ENCODE data around the gene NPB. TPM values are rescaled to one million over a fixed set of nuclear protein-coding genes. Genes with fewer than 3 reads are reported as not detected.

The NPB gene
- polyA plus RNA-seq, 1 donor: 0.39 TPM

- no peak for DNase-seq
- Histone ChIP-seq H3K4me3 (ENCODE audit: low read length) (no peak overlapping the region), H3K27me3 (ENCODE audit: control insufficient read depth, insufficient read depth, low read length) (peaks cover 8% of the 10 kb centered on the region), H3K9me3 (ENCODE audit: control insufficient read depth, low read depth, low read length) (peaks cover 6% of the 10 kb centered on the region), H3K36me3 (ENCODE audit: control insufficient read depth, insufficient read depth, low read length) (no peaks in the 10 kb centered on the region), H3K27ac (ENCODE audit: low read length) (no peak overlapping the region), H3K4me1 (ENCODE audit: control insufficient read depth, insufficient read depth, low read length) (peaks cover 8% of the 10 kb centered on the region)
- no CpG with 5 or more reads among the region's 15 CpGs for WGBS (ENCODE audit: insufficient coverage, low lambda C conversion rate)
Measured at GRCh38 chr17:81939218-81939617, 37.2 kb downstream of the NPB start.

DNA sequence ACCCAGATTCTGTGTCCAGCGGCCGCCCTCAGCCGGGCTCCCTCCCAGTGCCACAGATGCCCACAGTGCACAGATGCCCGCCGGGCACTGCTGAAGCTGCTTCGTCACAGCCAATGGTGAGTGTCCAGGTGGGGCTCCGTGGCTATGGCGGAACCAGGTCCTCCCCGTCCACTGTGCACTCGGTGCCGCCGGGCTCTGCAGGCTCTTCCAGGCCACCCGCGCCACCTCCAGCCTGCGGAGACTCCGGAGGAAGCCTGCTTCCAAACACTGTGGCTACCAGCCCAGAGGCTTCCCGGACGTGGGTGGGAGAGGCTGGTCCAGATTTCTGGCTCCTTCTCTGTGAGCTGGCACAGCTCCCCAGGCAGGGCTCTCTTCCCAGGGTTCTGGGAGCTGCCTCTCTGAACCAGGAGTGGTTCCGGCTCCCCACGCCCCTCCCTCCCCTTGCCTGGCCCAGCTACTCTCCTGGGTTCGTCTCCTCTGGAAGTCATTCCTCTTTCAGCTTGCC lies 37.9 kb downstream of the NPB start:
- Histone ChIP-seq H3K27ac (ENCODE audit: low read length) (no peak overlapping the region), H3K36me3 (ENCODE audit: control insufficient read depth, insufficient read depth, low read length) (no peaks in the 10 kb centered on the region), H3K4me1 (ENCODE audit: control insufficient read depth, insufficient read depth, low read length) (peaks cover 8% of the 10 kb centered on the region), H3K27me3 (ENCODE audit: control insufficient read depth, insufficient read depth, low read length) (peaks cover 8% of the 10 kb centered on the region), H3K9me3 (ENCODE audit: control insufficient read depth, low read depth, low read length) (peaks cover 6% of the 10 kb centered on the region), H3K4me3 (ENCODE audit: low read length) (no peak overlapping the region)
- no CpG with 5 or more reads among the region's 21 CpGs for WGBS (ENCODE audit: insufficient coverage, low lambda C conversion rate)
- no peak for DNase-seq

DNA sequence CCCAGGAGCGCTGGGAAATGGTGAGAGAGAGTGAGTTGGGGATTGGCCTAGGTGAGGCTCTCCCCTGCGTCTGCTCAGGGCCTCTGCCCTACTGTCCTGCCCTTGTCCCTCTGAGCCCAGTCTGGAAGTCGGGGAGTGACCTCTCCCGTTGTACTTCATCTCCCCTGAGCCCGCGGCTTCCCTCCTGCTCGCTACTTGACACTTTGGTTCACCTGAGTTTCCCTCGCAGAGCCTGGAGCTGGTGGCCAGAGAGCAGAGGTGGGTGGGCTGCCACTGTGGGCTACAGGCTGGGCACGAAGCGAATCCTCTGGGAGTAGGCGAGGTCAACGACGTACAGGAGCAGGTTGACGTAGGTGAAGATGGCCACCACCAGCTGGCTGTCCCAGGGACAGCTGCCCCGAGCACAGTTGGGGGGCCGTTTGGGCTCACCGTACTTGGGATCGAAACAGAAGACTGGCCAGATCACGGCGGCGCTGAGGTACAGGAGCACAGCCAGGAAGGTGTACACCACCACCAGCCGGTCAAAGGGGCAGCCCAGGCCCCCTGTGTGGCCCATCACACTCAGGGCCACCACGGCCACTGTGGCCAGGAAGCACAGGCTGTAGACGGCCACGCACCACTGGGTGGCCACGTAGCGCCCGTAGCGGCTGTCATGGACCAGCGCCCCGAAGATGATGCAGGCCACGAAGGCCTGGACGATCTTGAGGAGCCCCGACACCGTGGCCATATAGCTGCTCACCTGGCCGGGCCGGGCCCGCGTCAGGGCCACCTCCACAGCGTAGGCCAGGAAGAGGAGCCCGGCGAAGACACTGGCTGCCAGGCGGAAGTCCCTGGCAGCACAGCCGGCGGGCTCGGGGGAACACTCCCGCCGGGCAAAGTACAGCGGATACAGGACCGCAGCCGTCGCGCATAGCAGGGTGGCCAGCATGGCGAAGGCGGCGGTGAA lies 38.8 kb downstream of the NPB start:
- peaks cover 8% of the 10 kb centered on the region for H3K27me3 ChIP-seq (ENCODE audit: control insufficient read depth, insufficient read depth, low read length)
- WGBS (ENCODE audit: insufficient coverage, low lambda C conversion rate): no CpG with 5 or more reads among the region's 56 CpGs

GRCh38 chr17:81941484-81942166 lies 39.6 kb downstream of the NPB start:
- H3K27me3 ChIP-seq (ENCODE audit: control insufficient read depth, insufficient read depth, low read length): peaks cover 8% of the 10 kb centered on the region

More for the DNA sequence above, 38.8 kb downstream of the NPB start:
- DNase-seq: no peak
- Histone ChIP-seq H3K4me3 (ENCODE audit: low read length) (no peak overlapping the region), H3K27ac (ENCODE audit: low read length) (no peak overlapping the region), H3K36me3 (ENCODE audit: control insufficient read depth, insufficient read depth, low read length) (no peaks in the 10 kb centered on the region), H3K9me3 (ENCODE audit: control insufficient read depth, low read depth, low read length) (peaks cover 6% of the 10 kb centered on the region), H3K4me1 (ENCODE audit: control insufficient read depth, insufficient read depth, low read length) (peaks cover 8% of the 10 kb centered on the region)

DNA sequence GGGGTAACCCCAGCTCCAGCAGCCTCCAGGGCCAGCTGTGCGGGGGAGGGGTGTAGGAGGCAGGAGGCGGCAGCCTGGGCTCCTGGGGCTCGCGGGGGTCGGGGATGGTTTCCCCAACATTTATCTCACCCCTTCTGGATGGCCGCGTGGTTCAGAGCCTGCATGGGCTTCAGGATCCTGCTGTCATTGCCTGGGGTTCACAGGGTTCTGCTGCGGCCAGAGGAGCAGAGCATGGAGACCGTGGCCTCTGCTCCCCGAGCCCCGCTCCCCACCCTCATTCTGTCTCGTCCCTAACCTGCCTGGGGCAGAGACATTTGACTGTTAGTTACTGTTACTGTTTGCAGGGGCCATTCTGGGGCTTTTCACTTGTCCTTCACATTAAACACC lies 40.1 kb downstream of the NPB start:
- Histone ChIP-seq H3K9me3 (ENCODE audit: control insufficient read depth, low read depth, low read length) (peaks cover 6% of the 10 kb centered on the region), H3K27ac (ENCODE audit: low read length) (no peak overlapping the region), H3K4me1 (ENCODE audit: control insufficient read depth, insufficient read depth, low read length) (peaks cover 2% of the 10 kb centered on the region), H3K4me3 (ENCODE audit: low read length) (no peak overlapping the region), H3K27me3 (ENCODE audit: control insufficient read depth, insufficient read depth, low read length) (peaks cover 8% of the 10 kb centered on the region), H3K36me3 (ENCODE audit: control insufficient read depth, insufficient read depth, low read length) (no peaks in the 10 kb centered on the region)
- DNase-seq: no peak
- no CpG with 5 or more reads among the region's 12 CpGs for WGBS (ENCODE audit: insufficient coverage, low lambda C conversion rate)

More at GRCh38 chr17:81941484-81942166, 39.6 kb downstream of the NPB start:
- Histone ChIP-seq H3K4me1 (ENCODE audit: control insufficient read depth, insufficient read depth, low read length) (peaks cover 5% of the 10 kb centered on the region), H3K27ac (ENCODE audit: low read length) (no peak overlapping the region), H3K36me3 (ENCODE audit: control insufficient read depth, insufficient read depth, low read length) (no peaks in the 10 kb centered on the region), H3K4me3 (ENCODE audit: low read length) (no peak overlapping the region), H3K9me3 (ENCODE audit: control insufficient read depth, low read depth, low read length) (peaks cover 6% of the 10 kb centered on the region)
- 0% methylated on average over 1 of the region's 30 CpGs for WGBS (ENCODE audit: insufficient coverage, low lambda C conversion rate)
- DNase-seq: no peak

GRCh38 chr17:81944858-81945257 lies 42.8 kb downstream of the NPB start:
- peaks cover 8% of the 10 kb centered on the region for H3K27me3 ChIP-seq (ENCODE audit: control insufficient read depth, insufficient read depth, low read length)
- WGBS (ENCODE audit: insufficient coverage, low lambda C conversion rate): 100% methylated on average over 1 of the region's 9 CpGs

DNA sequence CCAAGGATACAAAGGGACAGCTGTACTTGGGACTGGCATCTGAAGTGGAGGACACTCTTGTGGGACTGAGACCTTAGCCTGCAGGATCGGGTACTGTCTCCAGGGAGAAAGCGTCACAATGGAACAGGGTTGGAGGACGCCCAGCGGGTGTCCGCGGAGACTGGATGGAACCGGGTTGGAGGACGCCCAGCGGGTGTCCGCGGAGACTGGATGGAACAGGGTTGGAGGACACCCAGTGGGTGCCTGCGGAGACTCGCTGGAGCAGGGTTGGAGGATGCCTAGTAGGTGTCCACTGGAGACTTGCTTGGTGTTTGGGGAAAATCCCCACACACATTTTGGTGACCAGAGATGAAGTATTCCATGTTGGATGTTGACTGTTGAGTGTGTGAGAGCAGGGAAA lies 45.2 kb downstream of the NPB start, which contains the start of gene MYADML2:
TSS of gene MYADML2 (minus strand) at position 45 of the 400 bp plus-strand sequence. CDS start 5,492 bp downstream, outside the sequence.
- H3K9me3 ChIP-seq (ENCODE audit: control insufficient read depth, low read depth, low read length): no peaks in the 10 kb centered on the region
- peaks cover 3% of the 10 kb centered on the region for H3K27me3 ChIP-seq (ENCODE audit: control insufficient read depth, insufficient read depth, low read length)
- WGBS (ENCODE audit: insufficient coverage, low lambda C conversion rate): no CpG with 5 or more reads among the region's 13 CpGs

More at GRCh38 chr17:81944858-81945257, 42.8 kb downstream of the NPB start:
- H3K9me3 ChIP-seq (ENCODE audit: control insufficient read depth, low read depth, low read length): peaks cover 6% of the 10 kb centered on the region
- no peak overlapping the region for H3K4me3 ChIP-seq (ENCODE audit: low read length)
- no peak for DNase-seq
- H3K4me1 ChIP-seq (ENCODE audit: control insufficient read depth, insufficient read depth, low read length): no peaks in the 10 kb centered on the region
- no peaks in the 10 kb centered on the region for H3K36me3 ChIP-seq (ENCODE audit: control insufficient read depth, insufficient read depth, low read length)
- no peak overlapping the region for H3K27ac ChIP-seq (ENCODE audit: low read length)

GRCh38 chr17:81948635-81949378 lies 46.8 kb downstream of the NPB start:
- no peaks in the 10 kb centered on the region for H3K9me3 ChIP-seq (ENCODE audit: control insufficient read depth, low read depth, low read length)
- DNase-seq: no peak
- H3K27me3 ChIP-seq (ENCODE audit: control insufficient read depth, insufficient read depth, low read length): peaks cover 5% of the 10 kb centered on the region
- no peak overlapping the region for H3K4me3 ChIP-seq (ENCODE audit: low read length)
- WGBS (ENCODE audit: insufficient coverage, low lambda C conversion rate): 100% methylated on average over 2 of the region's 17 CpGs
- no peaks in the 10 kb centered on the region for H3K4me1 ChIP-seq (ENCODE audit: control insufficient read depth, insufficient read depth, low read length)
- H3K36me3 ChIP-seq (ENCODE audit: control insufficient read depth, insufficient read depth, low read length): no peaks in the 10 kb centered on the region
- no peak overlapping the region for H3K27ac ChIP-seq (ENCODE audit: low read length)

More for the DNA sequence above, 45.2 kb downstream of the NPB start, which contains the start of gene MYADML2:
- no peaks in the 10 kb centered on the region for H3K4me1 ChIP-seq (ENCODE audit: control insufficient read depth, insufficient read depth, low read length)
- DNase-seq: no peak
- H3K36me3 ChIP-seq (ENCODE audit: control insufficient read depth, insufficient read depth, low read length): no peaks in the 10 kb centered on the region
- H3K27ac ChIP-seq (ENCODE audit: low read length): no peak within 1 kb of the TSS
- H3K4me3 ChIP-seq (ENCODE audit: low read length): no peak within 1 kb of the TSS

- no peak overlapping the region for H3K4me3 ChIP-seq (ENCODE audit: low read length)
- no peaks in the 10 kb centered on the region for H3K36me3 ChIP-seq (ENCODE audit: control insufficient read depth, insufficient read depth, low read length)
- no peaks in the 10 kb centered on the region for H3K9me3 ChIP-seq (ENCODE audit: control insufficient read depth, low read depth, low read length)
- H3K27ac ChIP-seq (ENCODE audit: low read length): no peak overlapping the region
- peaks cover 5% of the 10 kb centered on the region for H3K27me3 ChIP-seq (ENCODE audit: control insufficient read depth, insufficient read depth, low read length)
- no peak for DNase-seq
- no peaks in the 10 kb centered on the region for H3K4me1 ChIP-seq (ENCODE audit: control insufficient read depth, insufficient read depth, low read length)
- no CpG with 5 or more reads among the region's 15 CpGs for WGBS (ENCODE audit: insufficient coverage, low lambda C conversion rate)
Measured at GRCh38 chr17:81950501-81950900, 48.5 kb downstream of the NPB start.
